Mucosa of stomach (tissue), 1 donor: ENCODE results near the gene MYH7B.

Experiments
- H3K27me3 ChIP-seq: one replicate; pipeline ENCODE4 v1.7.0; 2013; ENCODE audit warnings: mild to moderate bottlenecking, low read length; ENCODE audit not compliant: control insufficient read depth, insufficient read depth
- H3K36me3 ChIP-seq: one replicate; pipeline ENCODE4 v1.7.0; 2013; ENCODE audit warnings: low read length; ENCODE audit not compliant: control insufficient read depth, insufficient read depth
- H3K4me1 ChIP-seq: one replicate; pipeline ENCODE4 v1.7.0; 2013; ENCODE audit warnings: mild to moderate bottlenecking, low read length; ENCODE audit not compliant: control insufficient read depth, insufficient read depth
- H3K4me3 ChIP-seq: one replicate; pipeline ENCODE4 v1.7.0; 2013; ENCODE audit warnings: low read length
- H3K9ac ChIP-seq: one replicate; pipeline ENCODE4 v1.7.0; 2013; ENCODE audit warnings: mild to moderate bottlenecking, low read length, moderate library complexity
- H3K9me3 ChIP-seq: one replicate; pipeline ENCODE4 v1.7.0; 2013; ENCODE audit warnings: mild to moderate bottlenecking, low read length, moderate library complexity; ENCODE audit not compliant: control insufficient read depth
- donor health status: Pancreatic carcinoma.

The MYH7B gene

DNA sequence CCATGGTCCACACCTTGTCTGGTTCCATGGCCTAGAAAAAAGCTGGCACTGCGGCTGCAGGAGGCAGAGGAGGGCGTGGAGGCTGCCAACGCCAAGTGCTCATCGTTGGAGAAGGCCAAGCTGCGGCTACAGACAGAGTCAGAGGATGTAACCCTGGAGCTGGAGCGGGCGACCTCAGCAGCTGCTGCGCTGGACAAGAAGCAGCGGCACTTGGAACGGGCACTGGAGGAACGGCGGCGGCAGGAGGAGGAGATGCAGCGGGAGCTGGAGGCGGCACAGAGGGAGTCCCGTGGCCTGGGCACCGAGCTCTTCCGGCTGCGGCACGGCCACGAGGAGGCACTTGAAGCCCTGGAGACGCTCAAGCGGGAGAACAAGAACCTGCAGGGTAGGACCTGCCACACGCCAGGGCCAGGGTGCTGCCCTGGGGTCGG is 43.4 kb downstream of the MYH7B start:
- no peaks in the 10 kb centered on the region for H3K9me3 ChIP-seq
- peaks cover 6% of the 10 kb centered on the region for H3K36me3 ChIP-seq
- H3K9ac ChIP-seq = no peak overlapping the region
- no peak overlapping the region for H3K4me3 ChIP-seq
- no peaks in the 10 kb centered on the region for H3K27me3 ChIP-seq
- H3K4me1 ChIP-seq = peaks cover 9% of the 10 kb centered on the region

DNA sequence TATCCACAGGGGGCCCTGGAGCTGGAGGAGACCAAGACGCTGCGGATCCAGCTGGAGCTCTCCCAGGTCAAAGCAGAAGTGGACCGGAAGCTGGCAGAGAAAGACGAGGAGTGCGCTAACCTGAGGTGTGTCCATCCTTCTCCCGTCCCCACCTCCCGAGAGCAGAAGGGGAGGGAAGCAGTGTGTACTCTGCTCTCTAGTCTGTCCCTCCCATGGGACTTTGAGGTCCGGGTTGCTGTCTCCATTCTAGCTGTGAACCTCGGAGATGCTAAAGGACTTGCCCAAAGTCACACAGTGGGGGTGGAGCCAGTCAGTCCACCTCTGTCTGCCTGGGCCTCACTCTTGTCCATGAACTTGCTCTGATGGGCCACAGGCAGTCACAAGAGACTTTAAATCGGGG is 44.1 kb downstream of the MYH7B start:
- H3K27me3 ChIP-seq = no peaks in the 10 kb centered on the region
- H3K4me1 ChIP-seq = peaks cover 9% of the 10 kb centered on the region
- peaks cover 6% of the 10 kb centered on the region for H3K36me3 ChIP-seq
- H3K4me3 ChIP-seq = no peak overlapping the region
- no peaks in the 10 kb centered on the region for H3K9me3 ChIP-seq
- H3K9ac ChIP-seq = no peak overlapping the region

DNA sequence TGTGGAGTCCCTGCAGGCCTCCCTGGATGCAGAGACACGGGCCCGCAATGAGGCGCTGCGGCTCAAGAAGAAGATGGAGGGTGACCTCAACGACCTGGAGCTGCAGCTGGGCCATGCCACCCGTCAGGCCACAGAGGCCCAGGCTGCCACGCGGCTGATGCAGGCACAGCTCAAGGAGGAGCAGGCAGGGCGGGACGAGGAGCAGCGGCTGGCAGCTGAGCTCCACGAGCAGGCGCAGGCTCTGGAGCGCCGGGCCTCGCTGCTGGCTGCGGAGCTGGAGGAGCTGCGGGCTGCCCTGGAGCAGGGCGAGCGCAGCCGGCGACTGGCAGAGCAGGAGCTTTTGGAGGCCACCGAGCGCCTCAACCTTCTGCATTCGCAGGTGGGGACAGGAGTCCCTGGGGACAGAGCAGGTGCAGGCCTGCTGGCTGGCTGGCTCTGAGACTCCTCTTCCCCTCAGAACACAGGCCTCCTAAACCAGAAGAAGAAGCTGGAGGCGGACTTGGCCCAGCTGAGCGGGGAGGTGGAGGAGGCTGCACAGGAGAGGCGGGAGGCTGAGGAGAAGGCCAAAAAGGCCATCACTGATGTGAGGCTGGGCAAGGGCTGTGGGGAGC is 44.7 kb downstream of the MYH7B start:
- Histone ChIP-seq H3K9me3 (no peaks in the 10 kb centered on the region), H3K4me3 (no peak overlapping the region), H3K36me3 (peaks cover 6% of the 10 kb centered on the region), H3K27me3 (no peaks in the 10 kb centered on the region), H3K4me1 (peaks cover 9% of the 10 kb centered on the region), H3K9ac (no peak overlapping the region)

DNA sequence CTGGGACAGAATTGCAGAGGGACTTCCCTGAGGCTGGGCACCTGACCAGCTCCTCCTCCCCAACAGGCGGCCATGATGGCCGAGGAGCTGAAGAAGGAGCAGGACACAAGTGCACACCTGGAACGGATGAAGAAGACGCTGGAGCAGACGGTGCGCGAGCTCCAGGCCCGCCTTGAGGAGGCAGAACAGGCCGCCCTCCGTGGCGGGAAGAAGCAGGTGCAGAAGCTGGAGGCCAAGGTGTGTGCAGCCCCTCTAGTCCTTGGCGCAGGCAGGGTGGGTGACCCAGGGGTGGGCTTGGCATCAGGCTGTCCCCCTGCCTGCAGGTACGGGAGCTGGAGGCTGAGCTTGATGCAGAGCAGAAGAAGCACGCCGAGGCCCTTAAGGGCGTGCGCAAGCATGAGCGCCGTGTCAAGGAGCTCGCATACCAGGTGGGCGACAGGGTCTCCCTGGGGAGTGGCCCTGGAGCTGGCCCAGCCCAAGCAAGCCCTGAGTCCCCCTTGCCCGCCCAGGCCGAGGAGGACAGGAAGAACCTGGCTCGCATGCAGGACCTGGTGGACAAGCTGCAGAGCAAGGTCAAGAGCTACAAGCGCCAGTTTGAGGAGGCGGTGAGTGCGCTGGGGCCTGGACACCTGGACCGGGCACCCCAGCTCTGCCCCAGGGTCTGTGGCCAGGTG is 45.4 kb downstream of the MYH7B start:
- no peak overlapping the region for H3K9ac ChIP-seq
- peaks cover 6% of the 10 kb centered on the region for H3K36me3 ChIP-seq
- H3K4me3 ChIP-seq = no peak overlapping the region
- H3K27me3 ChIP-seq = no peaks in the 10 kb centered on the region
- no peaks in the 10 kb centered on the region for H3K9me3 ChIP-seq
- H3K4me1 ChIP-seq = peaks cover 9% of the 10 kb centered on the region

GRCh38 chr20:35001596-35002362 is 46.1 kb downstream of the MYH7B start:
- no peak overlapping the region for H3K4me3 ChIP-seq
- no peak overlapping the region for H3K9ac ChIP-seq
- H3K9me3 ChIP-seq = no peaks in the 10 kb centered on the region
- peaks cover 9% of the 10 kb centered on the region for H3K4me1 ChIP-seq
- no peaks in the 10 kb centered on the region for H3K27me3 ChIP-seq
- H3K36me3 ChIP-seq = peaks cover 11% of the 10 kb centered on the region

- Histone ChIP-seq H3K27me3 (no peaks in the 10 kb centered on the region), H3K9me3 (no peaks in the 10 kb centered on the region), H3K36me3 (peaks cover 15% of the 10 kb centered on the region), H3K4me1 (peaks cover 4% of the 10 kb centered on the region), H3K4me3 (no peak overlapping the region), H3K9ac (no peak overlapping the region)
Observed at GRCh38 chr20:35002426-35003210, 47.0 kb downstream of the MYH7B start.

DNA sequence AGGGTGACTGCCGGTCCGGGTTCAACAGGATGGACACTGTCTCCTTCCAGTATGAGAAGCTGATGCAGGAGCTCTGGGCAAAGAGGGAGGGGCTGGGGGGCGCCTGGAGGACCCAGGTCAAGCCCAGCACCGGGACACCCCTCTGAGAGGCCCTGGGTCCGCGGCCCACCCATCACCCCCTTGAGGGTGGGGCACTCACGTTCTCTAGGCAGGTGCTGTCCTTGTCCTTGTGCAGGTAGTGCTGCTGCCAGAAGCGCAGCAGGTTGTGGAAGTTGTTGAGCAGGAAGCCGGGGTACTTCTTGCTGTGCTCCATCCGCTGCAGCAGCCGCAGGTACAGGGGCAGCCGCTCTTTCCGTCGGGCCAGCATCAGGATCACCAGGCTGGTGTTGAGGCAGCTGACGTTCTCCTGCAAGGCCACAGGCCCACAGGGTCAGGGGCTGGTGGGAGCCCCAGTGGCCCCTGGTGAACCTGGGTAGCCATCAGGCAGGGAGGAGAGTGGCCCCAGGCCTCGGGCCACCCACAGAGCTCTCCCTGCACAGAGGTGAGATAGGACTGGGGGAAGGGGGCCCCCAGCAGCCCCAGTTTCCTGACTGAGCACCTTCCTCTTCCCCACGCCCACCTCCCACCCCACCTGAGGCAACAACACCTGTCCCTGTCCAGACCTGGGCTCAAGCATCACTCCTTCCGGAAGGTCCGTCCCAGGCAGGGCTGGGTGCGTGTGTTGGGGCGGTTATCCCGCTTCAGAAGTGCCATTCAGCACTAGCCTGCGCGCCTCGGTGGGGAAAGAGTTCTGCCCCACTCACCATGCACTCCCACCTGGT is 47.8 kb downstream of the MYH7B start:
- no peak overlapping the region for H3K4me3 ChIP-seq
- no peaks in the 10 kb centered on the region for H3K4me1 ChIP-seq
- H3K27me3 ChIP-seq = no peaks in the 10 kb centered on the region
- no peaks in the 10 kb centered on the region for H3K9me3 ChIP-seq
- H3K36me3 ChIP-seq = peaks cover 23% of the 10 kb centered on the region
- H3K9ac ChIP-seq = no peak overlapping the region

DNA sequence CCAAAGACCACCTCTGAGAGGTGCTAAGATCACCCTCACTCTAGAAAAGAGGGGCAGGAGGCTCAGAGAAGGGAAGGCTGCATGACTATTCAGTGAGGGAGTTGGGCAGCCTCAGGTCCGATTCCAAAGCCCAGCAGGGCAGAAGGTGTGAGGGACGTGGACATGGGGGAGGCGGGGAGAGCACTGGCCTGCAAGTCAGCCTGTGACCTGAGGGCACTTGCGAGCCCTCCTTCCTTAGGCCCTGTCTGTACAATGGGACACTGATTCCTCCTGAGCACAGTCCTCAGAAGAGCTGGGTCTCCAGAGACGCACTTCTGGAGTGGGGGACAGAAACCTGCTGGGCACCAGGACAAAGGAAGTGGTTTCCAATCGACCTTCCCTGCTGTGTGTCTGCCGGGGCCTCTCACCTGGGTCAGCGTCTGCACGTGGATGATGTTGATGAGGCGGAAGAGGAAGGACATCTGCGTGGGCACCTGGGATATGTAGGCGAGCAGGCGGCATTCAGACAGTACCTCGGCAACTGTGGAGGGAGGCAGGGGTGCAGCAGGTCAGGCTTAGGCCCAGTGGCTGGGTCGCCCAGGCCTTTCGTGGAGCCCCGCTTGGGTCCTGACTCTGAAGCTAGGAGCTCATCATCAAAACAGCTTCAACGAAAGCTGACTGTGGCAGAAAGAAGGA is 48.5 kb downstream of the MYH7B start:
- H3K9me3 ChIP-seq = no peaks in the 10 kb centered on the region
- H3K4me1 ChIP-seq = no peaks in the 10 kb centered on the region
- H3K9ac ChIP-seq = no peak overlapping the region
- no peaks in the 10 kb centered on the region for H3K27me3 ChIP-seq
- H3K36me3 ChIP-seq = peaks cover 29% of the 10 kb centered on the region
- H3K4me3 ChIP-seq = no peak overlapping the region

DNA sequence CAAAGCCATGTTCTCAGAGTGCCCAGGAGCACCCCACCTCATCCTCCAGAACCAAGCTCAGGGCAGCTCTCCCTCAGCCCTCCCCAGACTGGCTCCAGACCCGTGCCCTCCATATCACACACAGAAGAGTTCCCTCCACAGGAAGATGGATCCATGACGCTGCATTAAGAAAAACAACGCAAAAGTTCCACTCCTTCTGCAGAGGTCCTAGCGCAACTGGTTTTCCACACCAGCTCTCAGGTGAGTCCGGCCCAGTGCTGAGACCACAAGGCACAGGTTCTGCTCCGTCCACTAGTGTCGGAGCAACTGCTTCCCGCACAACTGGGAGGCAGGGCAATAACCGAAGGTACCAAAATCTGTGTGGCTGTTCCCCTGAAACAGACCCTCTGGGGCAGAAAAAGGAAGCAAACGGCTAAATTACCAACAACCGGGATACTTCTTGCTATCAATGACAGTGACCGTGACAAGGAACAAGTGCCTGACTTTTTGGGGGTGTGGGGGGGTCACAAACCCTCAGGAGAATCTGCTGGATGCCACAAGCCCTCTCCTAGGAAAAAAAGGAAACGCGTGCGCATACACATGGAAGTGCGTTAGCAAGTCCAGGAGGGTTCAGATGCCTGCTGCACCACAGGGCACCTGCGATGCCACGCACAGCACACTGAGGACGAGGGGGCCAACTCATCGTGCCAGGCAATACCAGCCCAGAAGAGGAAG is 49.2 kb downstream of the MYH7B start:
- Histone ChIP-seq H3K9ac (no peak overlapping the region), H3K36me3 (peaks cover 29% of the 10 kb centered on the region), H3K27me3 (no peaks in the 10 kb centered on the region), H3K9me3 (no peaks in the 10 kb centered on the region), H3K4me3 (no peak overlapping the region), H3K4me1 (no peaks in the 10 kb centered on the region)
